Measurements from ENCODE around the gene PPP1R13B. TPM values are rescaled to one million over a fixed set of nuclear protein-coding genes. Genes with fewer than 3 reads are reported as not detected.

The PPP1R13B gene
- total and polyA plus RNA-seq, 2 donors from 2014 or later = 15.1 to 69.4 TPM

- Histone ChIP-seq H3K9me3 (ENCODE audit: control insufficient read depth in 2 of 3, insufficient read depth in 1 of 3, low read length in 3 of 3) (no peaks in the 10 kb centered on the region), H3K27ac (ENCODE audit: low read depth in 2 of 2, low read length in 2 of 2) (no peak overlapping the region), H3K9ac (ENCODE audit: low read length in 3 of 3) (no peak overlapping the region), H3K4me3 (ENCODE audit: low read length in 3 of 3) (no peak overlapping the region), H3K36me3 (ENCODE audit: control insufficient read depth in 2 of 3, insufficient read depth in 3 of 3, low read length in 3 of 3) (no peaks in the 10 kb centered on the region), H3K27me3 (ENCODE audit: control insufficient read depth, insufficient read depth, low read length) (no peaks in the 10 kb centered on the region), H3K4me1 (ENCODE audit: control insufficient read depth in 2 of 3, insufficient read depth in 2 of 3, low read depth in 1 of 3, low read length in 3 of 3) (peaks cover 0 to 22% (median 0%) of the 10 kb centered on the region in 3 donors)
- no peak for DNase-seq
- TF ChIP-seq CTCF (IDR thresholded peaks at IDR 0.05; ENCODE audit: borderline replicate concordance, extremely low read depth, insufficient read depth) = no peak
- FAIRE-seq = no peak
- intact Hi-C loops (cut with DNase I) = no loop called here
These were observed 138.6 kb downstream of the PPP1R13B start for GRCh38 chr14:103708750-103709187.

GRCh38 chr14:103707329-103708263, 139.8 kb downstream of the PPP1R13B start:
- intact Hi-C loops (cut with DNase I) = no loop called here
- Histone ChIP-seq H3K27ac (ENCODE audit: low read depth in 2 of 2, low read length in 2 of 2) (no peak overlapping the region), H3K27me3 (ENCODE audit: control insufficient read depth, insufficient read depth, low read length) (no peaks in the 10 kb centered on the region), H3K4me3 (ENCODE audit: low read length in 3 of 3) (no peak overlapping the region), H3K4me1 (ENCODE audit: control insufficient read depth in 2 of 3, insufficient read depth in 2 of 3, low read depth in 1 of 3, low read length in 3 of 3) (peaks cover 0 to 21% (median 0%) of the 10 kb centered on the region in 3 donors), H3K9me3 (ENCODE audit: control insufficient read depth in 2 of 3, insufficient read depth in 1 of 3, low read length in 3 of 3) (no peaks in the 10 kb centered on the region), H3K9ac (ENCODE audit: low read length in 3 of 3) (no peak overlapping the region), H3K36me3 (ENCODE audit: control insufficient read depth in 2 of 3, insufficient read depth in 3 of 3, low read length in 3 of 3) (peaks cover 0 to 5% (median 0%) of the 10 kb centered on the region in 3 donors)
- DNase-seq (no peak), FAIRE-seq (no peak)
- TF ChIP-seq CTCF (IDR thresholded peaks at IDR 0.05; ENCODE audit: borderline replicate concordance, extremely low read depth, insufficient read depth) = no peak

- FAIRE-seq (no peak), DNase-seq (peak in 1 of 5 donors; percentile 41)
- Histone ChIP-seq H3K9me3 (ENCODE audit: control insufficient read depth in 2 of 3, insufficient read depth in 1 of 3, low read length in 3 of 3) (no peaks in the 10 kb centered on the region), H3K4me3 (ENCODE audit: low read length in 3 of 3) (no peak overlapping the region), H3K4me1 (ENCODE audit: control insufficient read depth in 2 of 3, insufficient read depth in 2 of 3, low read depth in 1 of 3, low read length in 3 of 3) (peaks cover 0 to 17% (median 0%) of the 10 kb centered on the region in 3 donors), H3K27ac (ENCODE audit: low read depth in 2 of 2, low read length in 2 of 2) (no peak overlapping the region), H3K27me3 (ENCODE audit: control insufficient read depth, insufficient read depth, low read length) (no peaks in the 10 kb centered on the region), H3K9ac (ENCODE audit: low read length in 3 of 3) (no peak overlapping the region), H3K36me3 (ENCODE audit: control insufficient read depth in 2 of 3, insufficient read depth in 3 of 3, low read length in 3 of 3) (peaks cover 0 to 11% (median 0%) of the 10 kb centered on the region in 3 donors)
- intact Hi-C loops (cut with DNase I) = no loop called here
- TF ChIP-seq CTCF (IDR thresholded peaks at IDR 0.05; ENCODE audit: borderline replicate concordance, extremely low read depth, insufficient read depth) = no peak
These were observed 140.6 kb downstream of the PPP1R13B start for GRCh38 chr14:103706551-103707328.
